GM12891 (cell line): Measurements from ENCODE around the gene OTX1.

Experiments
- PAX5 ChIP-seq: IDR thresholded peaks from 2 replicates; pipeline ENCODE4 v1.6.1; 2011; ENCODE audit warnings: low read length, moderate library complexity, mild to moderate bottlenecking; ENCODE audit not compliant: insufficient read depth, severe bottlenecking
- POLR2A ChIP-seq: IDR thresholded peaks from 2 replicates; pipeline ENCODE4 v1.6.1; 2011; ENCODE audit warnings: low read depth, low read length, control low read depth
- POLR2AphosphoS5 ChIP-seq: IDR thresholded peaks from 2 replicates; pipeline ENCODE4 v1.6.1; 2011; ENCODE audit warnings: low read depth, low read length, control low read depth
- SPI1 ChIP-seq: IDR thresholded peaks from 2 replicates; pipeline ENCODE4 v1.6.1; 2011; ENCODE audit warnings: low read depth, low read length, control low read depth
- TAF1 ChIP-seq: IDR thresholded peaks from 2 replicates; pipeline ENCODE4 v1.6.1; 2011; ENCODE audit warnings: low read depth, low read length, control low read depth

DNA sequence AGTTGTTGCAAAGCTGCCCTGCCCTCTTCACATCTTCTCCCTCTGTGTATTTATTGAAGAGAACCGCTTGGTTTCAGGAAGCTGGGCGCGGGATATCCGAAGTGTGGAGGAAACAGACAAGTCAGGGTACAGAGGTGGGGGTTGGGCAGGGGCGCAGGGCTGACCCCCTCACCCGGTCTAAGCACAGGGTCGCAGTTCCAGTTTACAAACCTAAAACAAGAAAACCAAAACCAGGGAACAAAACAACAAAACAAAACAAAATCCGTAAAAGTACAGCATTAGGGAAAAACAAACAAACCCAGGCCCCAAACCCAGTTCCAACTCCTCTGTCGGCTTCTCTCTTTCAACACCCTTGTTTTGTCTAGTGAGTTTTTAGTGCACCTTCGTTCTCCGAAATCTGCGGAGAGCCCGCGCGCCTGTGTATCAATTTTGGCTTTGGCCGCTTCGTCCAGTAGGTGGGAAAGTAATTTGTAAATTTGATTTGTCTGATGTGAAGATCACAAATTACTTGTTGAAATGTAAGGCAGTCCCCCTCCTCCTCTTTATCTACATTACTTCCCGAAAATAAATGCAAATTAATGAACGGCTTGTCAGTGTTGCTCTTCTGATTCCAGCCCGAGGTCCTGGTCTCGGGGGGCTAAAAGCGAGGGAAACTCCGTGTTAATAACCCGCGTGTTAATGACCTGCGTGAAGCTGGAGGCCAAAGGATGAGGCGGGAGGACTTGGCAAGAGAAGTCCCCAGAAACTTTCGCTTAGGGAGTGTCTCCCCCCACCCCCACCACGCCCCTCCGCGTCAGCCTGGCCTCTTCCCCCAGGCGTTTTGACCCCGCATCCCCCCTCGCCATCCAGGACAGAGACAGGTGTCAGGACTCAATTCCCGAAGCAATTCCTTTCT is 6.9 kb downstream of the OTX1 start:
- TF ChIP-seq POLR2A (no peak), POLR2AphosphoS5 (no peak), SPI1 (no peak), TAF1 (no peak), PAX5 (no peak)
